ENCODE data around the gene CFAP410. TPM values are rescaled to one million over a fixed set of nuclear protein-coding genes. Genes with fewer than 3 reads are reported as not detected.

Gene CFAP410
- total and polyA plus RNA-seq, 2 experiments from 2014 or later: 34.0 to 46.7 TPM

GRCh38 chr21:44354775-44355771 is 15.9 kb upstream of the CFAP410 start:
- no peaks in the 10 kb centered on the region for H3K36me3 ChIP-seq
- no peak overlapping the region for H3K27ac ChIP-seq
- no peaks in the 10 kb centered on the region for H3K4me1 ChIP-seq (ENCODE audit: low read depth)
- H3K9me3 ChIP-seq (ENCODE audit: low read depth): no peaks in the 10 kb centered on the region
- no peak overlapping the region for H3K4me3 ChIP-seq
- no peak for DNase-seq (ENCODE audit: low read depth in 1 of 2, low spot score in 1 of 2)
- TF ChIP-seq, protein P1, sequence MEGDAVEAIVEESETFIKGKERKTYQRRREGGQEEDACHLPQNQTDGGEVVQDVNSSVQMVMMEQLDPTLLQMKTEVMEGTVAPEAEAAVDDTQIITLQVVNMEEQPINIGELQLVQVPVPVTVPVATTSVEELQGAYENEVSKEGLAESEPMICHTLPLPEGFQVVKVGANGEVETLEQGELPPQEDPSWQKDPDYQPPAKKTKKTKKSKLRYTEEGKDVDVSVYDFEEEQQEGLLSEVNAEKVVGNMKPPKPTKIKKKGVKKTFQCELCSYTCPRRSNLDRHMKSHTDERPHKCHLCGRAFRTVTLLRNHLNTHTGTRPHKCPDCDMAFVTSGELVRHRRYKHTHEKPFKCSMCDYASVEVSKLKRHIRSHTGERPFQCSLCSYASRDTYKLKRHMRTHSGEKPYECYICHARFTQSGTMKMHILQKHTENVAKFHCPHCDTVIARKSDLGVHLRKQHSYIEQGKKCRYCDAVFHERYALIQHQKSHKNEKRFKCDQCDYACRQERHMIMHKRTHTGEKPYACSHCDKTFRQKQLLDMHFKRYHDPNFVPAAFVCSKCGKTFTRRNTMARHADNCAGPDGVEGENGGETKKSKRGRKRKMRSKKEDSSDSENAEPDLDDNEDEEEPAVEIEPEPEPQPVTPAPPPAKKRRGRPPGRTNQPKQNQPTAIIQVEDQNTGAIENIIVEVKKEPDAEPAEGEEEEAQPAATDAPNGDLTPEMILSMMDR (IDR thresholded peaks at IDR 0.05; ENCODE audit: low read depth, low read length): no peak
- no peaks in the 10 kb centered on the region for H3K27me3 ChIP-seq

DNA sequence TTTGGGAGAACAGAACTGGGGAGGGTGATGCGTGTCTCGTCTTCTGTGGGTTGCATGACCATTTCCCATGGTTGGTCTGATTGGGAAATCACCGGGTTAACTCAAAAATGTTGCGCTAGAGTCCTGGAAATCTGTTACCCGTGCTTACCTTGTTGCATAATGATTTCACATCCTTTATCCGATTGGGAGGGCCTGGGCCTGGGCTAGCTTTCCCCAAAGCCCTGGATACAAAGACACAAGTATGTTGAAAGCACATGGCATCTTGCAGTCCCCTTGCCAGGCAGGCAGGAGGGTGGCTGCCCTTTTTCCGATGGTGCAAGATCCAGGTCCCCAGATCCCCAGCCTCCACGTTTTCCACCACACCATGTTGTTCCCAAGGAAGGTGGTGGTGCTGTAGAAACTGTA is 14.8 kb upstream of the CFAP410 start:
- Histone ChIP-seq H3K9me3 (ENCODE audit: low read depth) (no peaks in the 10 kb centered on the region), H3K36me3 (no peaks in the 10 kb centered on the region), H3K4me1 (ENCODE audit: low read depth) (no peaks in the 10 kb centered on the region), H3K4me3 (no peak overlapping the region), H3K27ac (no peak overlapping the region), H3K27me3 (no peaks in the 10 kb centered on the region)
- no peak for DNase-seq (ENCODE audit: low read depth in 1 of 2, low spot score in 1 of 2)
- TF ChIP-seq, protein P1 (IDR thresholded peaks at IDR 0.05; ENCODE audit: low read depth, low read length): no peak

- Histone ChIP-seq H3K4me3 (no peak within 1 kb of the TSS), H3K27me3 (no peaks in the 10 kb centered on the region), H3K9me3 (ENCODE audit: low read depth) (no peaks in the 10 kb centered on the region), H3K36me3 (no peaks in the 10 kb centered on the region), H3K27ac (no peak within 1 kb of the TSS), H3K4me1 (ENCODE audit: low read depth) (no peaks in the 10 kb centered on the region)
- peak in 1 of 2 donors; percentile 56 for DNase-seq (ENCODE audit: low read depth in 1 of 2, low spot score in 1 of 2)
- TF ChIP-seq, protein P1 (IDR thresholded peaks at IDR 0.05; ENCODE audit: low read depth, low read length): no peak
Measured at GRCh38 chr21:44353191-44353970, 14.2 kb upstream of the CFAP410 start, which contains the start of gene TRPM2. TSS of gene TRPM2 (plus strand) at chr21:44353621. CDS start at chr21:44353701, 80 bp downstream.

GRCh38 chr21:44352253-44352860 is 13.2 kb upstream of the CFAP410 start:
- Histone ChIP-seq H3K27me3 (no peaks in the 10 kb centered on the region), H3K9me3 (ENCODE audit: low read depth) (no peaks in the 10 kb centered on the region), H3K4me3 (no peak overlapping the region), H3K27ac (no peak overlapping the region), H3K36me3 (no peaks in the 10 kb centered on the region), H3K4me1 (ENCODE audit: low read depth) (no peaks in the 10 kb centered on the region)
- DNase-seq (ENCODE audit: low read depth in 1 of 2, low spot score in 1 of 2): no peak
- TF ChIP-seq, protein P1 (IDR thresholded peaks at IDR 0.05; ENCODE audit: low read depth, low read length): no peak

- Histone ChIP-seq H3K27me3 (no peaks in the 10 kb centered on the region), H3K9me3 (ENCODE audit: low read depth) (no peaks in the 10 kb centered on the region), H3K36me3 (no peaks in the 10 kb centered on the region), H3K4me1 (ENCODE audit: low read depth) (no peaks in the 10 kb centered on the region), H3K27ac (no peak overlapping the region), H3K4me3 (no peak overlapping the region)
- TF ChIP-seq, protein P1 (IDR thresholded peaks at IDR 0.05; ENCODE audit: low read depth, low read length): no peak
- no peak for DNase-seq (ENCODE audit: low read depth in 1 of 2, low spot score in 1 of 2)
Measured at GRCh38 chr21:44351535-44352252, 12.5 kb upstream of the CFAP410 start.
